GM21515 (cell line): Measurements from ENCODE around the gene TRAF1.

Source experiments
- ATAC-seq: cut with Tn5 transposase; IDR thresholded peaks from one replicate; pipeline ENCODE4 v1.9.1; 2021; ENCODE audit not compliant: unreplicated experiment

TRAF1 gene

GRCh38 chr9:120854596-120855327, 71.8 kb downstream of the TRAF1 start:
- ATAC-seq: no peak

GRCh38 chr9:120853198-120853597, 73.4 kb downstream of the TRAF1 start:
- no peak for ATAC-seq
